Measurements from ENCODE around the gene LLGL2.

Gene LLGL2

DNA sequence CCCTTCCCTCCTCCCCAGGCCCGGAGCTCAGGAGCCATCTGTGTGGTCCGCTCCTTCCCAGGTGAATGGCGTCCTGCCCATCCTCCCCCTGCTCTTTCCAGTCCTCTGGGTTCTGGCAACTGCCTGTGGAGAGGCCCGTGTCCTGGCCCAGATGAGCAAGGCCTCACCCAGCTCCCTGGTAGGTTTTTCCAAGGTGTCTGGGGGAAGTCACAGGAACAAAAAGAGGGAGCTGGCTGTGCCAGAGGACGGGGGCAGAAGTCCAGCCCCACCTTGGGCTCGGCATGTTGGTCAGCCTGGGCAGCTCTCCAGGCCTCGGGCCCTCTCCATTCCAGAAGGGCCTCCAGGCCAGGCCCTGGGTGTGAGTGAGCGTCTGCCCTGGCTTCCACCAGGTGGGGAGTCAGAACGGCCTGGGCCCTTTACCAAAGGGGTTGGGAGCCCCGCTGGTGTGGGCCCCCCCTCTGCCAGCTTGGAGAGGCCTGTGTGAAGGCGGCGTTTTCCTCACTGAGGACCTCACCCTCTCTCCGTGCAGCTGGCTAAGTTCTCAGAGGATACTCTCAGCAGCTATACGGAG, 35.2 kb upstream of the LLGL2 start:
- TF ChIP-seq, protein P1, sequence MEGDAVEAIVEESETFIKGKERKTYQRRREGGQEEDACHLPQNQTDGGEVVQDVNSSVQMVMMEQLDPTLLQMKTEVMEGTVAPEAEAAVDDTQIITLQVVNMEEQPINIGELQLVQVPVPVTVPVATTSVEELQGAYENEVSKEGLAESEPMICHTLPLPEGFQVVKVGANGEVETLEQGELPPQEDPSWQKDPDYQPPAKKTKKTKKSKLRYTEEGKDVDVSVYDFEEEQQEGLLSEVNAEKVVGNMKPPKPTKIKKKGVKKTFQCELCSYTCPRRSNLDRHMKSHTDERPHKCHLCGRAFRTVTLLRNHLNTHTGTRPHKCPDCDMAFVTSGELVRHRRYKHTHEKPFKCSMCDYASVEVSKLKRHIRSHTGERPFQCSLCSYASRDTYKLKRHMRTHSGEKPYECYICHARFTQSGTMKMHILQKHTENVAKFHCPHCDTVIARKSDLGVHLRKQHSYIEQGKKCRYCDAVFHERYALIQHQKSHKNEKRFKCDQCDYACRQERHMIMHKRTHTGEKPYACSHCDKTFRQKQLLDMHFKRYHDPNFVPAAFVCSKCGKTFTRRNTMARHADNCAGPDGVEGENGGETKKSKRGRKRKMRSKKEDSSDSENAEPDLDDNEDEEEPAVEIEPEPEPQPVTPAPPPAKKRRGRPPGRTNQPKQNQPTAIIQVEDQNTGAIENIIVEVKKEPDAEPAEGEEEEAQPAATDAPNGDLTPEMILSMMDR (IDR thresholded peaks at IDR 0.05; ENCODE audit: insufficient read depth, low read length, missing control alignments), result no peak
- DNase-seq (ENCODE audit: low read depth, low spot score), result no peak
- CTCF ChIA-PET, result interaction anchor here (1.0 kb wide), 1 partner anchor 142 kb away, joined by 3 read pairs; the partner anchor contains the start of gene SMIM5
- POLR2A ChIA-PET, result interaction anchor here (0.9 kb wide), 1 partner anchor 22 kb away, joined by 3 read pairs; no protein-coding TSS in a partner anchor
- no peak overlapping the region for H3K4me3 ChIP-seq (ENCODE audit: low read depth, low read length)

DNA sequence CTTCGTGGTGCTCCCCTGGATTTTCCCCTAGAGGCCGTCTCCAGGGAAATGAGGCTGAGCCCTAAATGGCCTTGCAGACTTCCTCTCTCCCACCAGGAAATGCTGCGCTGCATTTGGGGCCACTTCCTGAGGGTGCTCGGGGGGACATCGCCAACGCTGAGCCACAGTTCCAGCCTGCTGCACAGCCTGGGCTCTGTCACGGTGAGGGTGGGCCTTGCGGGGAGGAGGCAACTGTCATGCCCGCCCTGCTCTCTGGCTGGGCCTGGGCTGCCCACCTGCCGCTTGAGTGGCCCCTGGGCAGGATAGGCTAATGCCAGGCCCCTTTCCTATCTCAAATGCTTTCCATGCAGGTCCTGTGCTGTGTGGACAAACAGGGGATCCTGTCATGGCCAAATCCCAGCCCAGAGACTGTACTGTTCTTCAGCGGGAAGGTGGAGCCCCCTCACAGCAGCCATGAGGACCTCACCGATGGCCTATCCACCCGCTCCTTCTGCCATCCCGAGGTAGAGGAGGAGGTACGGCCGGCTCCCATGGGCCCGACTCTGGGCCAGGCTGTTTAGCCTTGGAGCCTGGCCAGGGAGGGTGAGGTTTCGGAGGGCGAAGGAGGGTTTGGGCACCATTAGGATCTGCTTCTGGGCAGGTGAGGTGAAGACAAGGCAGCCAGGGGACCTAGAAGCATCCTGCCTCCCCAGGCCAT, 34.4 kb upstream of the LLGL2 start:
- TF ChIP-seq, protein P1 (IDR thresholded peaks at IDR 0.05; ENCODE audit: insufficient read depth, low read length, missing control alignments), result no peak

GRCh38 chr17:75491680-75492079, 33.8 kb upstream of the LLGL2 start:
- ChIA-PET CTCF (no interaction called here), POLR2A (no interaction called here)
- DNase-seq (ENCODE audit: low read depth, low spot score), result no peak
- H3K4me3 ChIP-seq (ENCODE audit: low read depth, low read length), result no peak overlapping the region
- TF ChIP-seq, protein P1 (IDR thresholded peaks at IDR 0.05; ENCODE audit: insufficient read depth, low read length, missing control alignments), result no peak

More for the DNA sequence above, 34.4 kb upstream of the LLGL2 start:
- CTCF ChIA-PET, result no interaction called here
- DNase-seq (ENCODE audit: low read depth, low spot score), result no peak
- no peak overlapping the region for H3K4me3 ChIP-seq (ENCODE audit: low read depth, low read length)
- POLR2A ChIA-PET, result no interaction called here

GRCh38 chr17:75492555-75493168, 32.8 kb upstream of the LLGL2 start:
- TF ChIP-seq, protein P1 (IDR thresholded peaks at IDR 0.05; ENCODE audit: insufficient read depth, low read length, missing control alignments), result no peak
- DNase-seq (ENCODE audit: low read depth, low spot score), result no peak
- ChIA-PET CTCF (interaction anchor here (3.3 kb wide), 1 partner anchor 12 kb away, joined by 15 read pairs; no protein-coding TSS in a partner anchor), POLR2A (no interaction called here)
- no peak overlapping the region for H3K4me3 ChIP-seq (ENCODE audit: low read depth, low read length)

DNA sequence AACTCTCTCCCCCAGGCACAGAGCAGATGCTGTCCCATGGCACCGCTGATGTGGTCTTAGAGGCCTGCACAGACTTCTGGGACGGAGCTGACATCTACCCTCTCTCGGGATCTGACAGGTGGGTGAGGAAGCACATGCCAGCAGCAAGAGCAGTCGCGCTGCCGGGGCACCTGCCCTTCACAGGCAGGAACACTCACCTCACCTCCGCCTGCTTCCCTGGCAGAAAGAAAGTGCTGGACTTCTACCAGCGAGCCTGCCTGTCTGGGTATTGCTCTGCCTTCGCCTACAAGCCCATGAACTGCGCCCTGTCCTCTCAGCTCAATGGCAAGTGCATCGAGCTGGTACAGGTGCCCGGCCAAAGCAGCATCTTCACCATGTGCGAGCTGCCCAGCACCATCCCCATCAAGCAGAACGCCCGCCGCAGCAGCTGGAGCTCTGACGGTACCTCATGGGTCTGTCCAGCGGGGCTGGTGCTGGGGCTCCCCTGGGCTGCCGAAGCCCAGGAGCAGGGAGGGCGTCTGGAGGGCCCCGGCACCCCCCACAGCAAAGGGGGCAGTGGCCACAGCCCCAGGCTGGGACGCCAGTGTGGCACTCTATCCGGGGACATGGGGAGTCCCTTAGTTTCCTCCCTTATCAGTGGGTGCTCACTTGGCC, 31.9 kb upstream of the LLGL2 start:
- CTCF ChIA-PET, result interaction anchor here (1.4 to 3.3 kb wide), 2 partner anchors 11 to 126 kb away, joined by 3 to 15 read pairs; no protein-coding TSS in a partner anchor
- no peak for DNase-seq (ENCODE audit: low read depth, low spot score)
- TF ChIP-seq, protein P1 (IDR thresholded peaks at IDR 0.05; ENCODE audit: insufficient read depth, low read length, missing control alignments), result no peak
- POLR2A ChIA-PET, result no interaction called here
- no peak overlapping the region for H3K4me3 ChIP-seq (ENCODE audit: low read depth, low read length)
